Fibroblast of skin of back (primary cell): ENCODE data around the gene FAXC.
"Not testable (repeated sequence)": the region's sequence is repeated elsewhere in the genome, so short reads cannot be mapped to it uniquely, and the experiment has no call there.

Experiments
- DNase-seq: peaks from one replicate; pipeline ENCODE4 v3.0.0-alpha.2; 2013

FAXC gene

GRCh38 chr6:99282479-99283062 lies 66.9 kb downstream of the FAXC start:
- DNase-seq = peak; percentile 13

- peak; percentile 11 for DNase-seq
Observed at GRCh38 chr6:99276747-99277146, 72.7 kb downstream of the FAXC start.

DNA sequence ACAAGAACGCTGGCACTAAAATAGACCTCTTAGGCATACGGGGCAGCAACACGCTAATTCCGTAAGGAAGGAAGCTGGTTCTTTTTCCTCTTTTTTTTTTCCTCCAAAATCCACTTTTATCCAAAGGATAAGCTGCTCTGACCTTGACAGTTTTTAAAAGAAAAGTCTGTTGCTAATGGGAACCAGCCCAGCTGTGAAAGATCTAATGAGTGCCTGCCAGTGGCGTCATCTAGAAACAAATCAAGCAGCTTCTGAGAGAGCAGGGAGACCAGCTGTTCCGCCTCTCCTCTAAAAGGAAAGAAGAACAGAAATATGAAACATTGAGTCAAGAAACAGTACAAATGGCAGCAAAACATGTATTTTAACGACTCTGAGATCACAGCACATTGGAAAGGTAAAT lies 78.6 kb downstream of the FAXC start:
- no peak for DNase-seq

GRCh38 chr6:99270030-99270429 lies 79.4 kb downstream of the FAXC start:
- no peak for DNase-seq

DNA sequence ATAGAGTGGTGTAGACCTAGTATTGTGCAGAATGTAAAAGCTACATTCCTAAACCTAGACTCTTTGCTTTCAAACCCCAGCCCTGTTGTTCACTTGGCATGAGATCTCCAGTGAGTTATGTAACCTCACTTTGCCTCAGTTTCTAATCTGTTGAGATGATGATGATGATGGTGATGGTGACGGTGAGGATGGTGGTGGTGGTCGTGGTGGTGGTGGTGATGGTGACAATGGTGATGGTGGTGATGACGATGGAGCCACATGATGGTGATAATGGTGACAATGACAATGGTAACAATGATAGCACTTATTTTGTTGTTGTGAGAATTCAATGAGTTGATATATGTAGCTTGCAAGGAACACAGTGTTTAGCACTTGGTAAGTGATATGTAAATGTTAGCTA lies 80.3 kb downstream of the FAXC start:
- DNase-seq = no peak

- not testable (repeated sequence) for DNase-seq
Observed at GRCh38 chr6:99266996-99267395, 82.5 kb downstream of the FAXC start.

DNA sequence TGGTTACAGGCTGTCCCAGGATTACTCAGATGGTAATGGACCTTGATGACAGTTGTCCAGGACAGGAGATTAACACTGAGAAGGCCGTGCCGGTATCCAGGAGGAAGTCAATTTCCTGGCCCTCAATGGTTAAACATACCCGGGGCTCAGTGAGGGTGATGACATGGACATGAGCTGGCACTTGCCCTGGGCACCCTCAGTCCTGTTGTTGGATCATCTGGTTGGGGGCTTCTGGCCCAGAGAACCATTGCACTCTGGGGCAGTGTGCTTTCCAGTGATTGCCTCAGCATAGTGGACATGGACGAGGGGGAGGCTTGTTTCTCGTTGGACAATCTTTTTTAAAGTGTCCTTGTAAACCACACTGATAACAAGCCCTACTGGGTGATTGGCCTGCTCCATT lies 84.0 kb downstream of the FAXC start:
- DNase-seq = not testable (repeated sequence)

- no peak for DNase-seq
Observed at GRCh38 chr6:99254616-99255550, 94.6 kb downstream of the FAXC start.

GRCh38 chr6:99253271-99253670 lies 96.2 kb downstream of the FAXC start:
- DNase-seq = no peak

DNA sequence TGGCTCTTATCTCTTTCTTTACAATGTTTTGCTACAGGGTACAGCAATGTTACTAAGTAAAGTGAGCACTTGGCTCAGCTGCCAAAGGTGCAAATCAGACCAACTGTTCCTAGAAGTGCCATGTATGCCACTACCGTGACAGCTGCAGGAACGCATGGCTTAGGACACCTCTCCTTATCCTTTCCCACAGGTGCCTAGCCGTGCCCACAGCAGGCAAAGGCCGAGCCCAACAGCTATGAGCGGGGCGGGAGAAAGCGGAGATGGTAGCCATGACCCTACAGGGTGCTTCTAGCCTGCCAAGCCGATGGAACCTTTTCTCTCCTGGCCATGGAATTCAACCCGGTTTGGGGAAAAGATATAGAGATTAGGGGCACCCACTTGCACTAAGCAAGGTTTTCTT lies 97.1 kb downstream of the FAXC start:
- DNase-seq = no peak

- no peak for DNase-seq
Observed at GRCh38 chr6:99250476-99250875, 99.0 kb downstream of the FAXC start.

GRCh38 chr6:99246602-99247001 lies 102.9 kb downstream of the FAXC start:
- no peak for DNase-seq

DNA sequence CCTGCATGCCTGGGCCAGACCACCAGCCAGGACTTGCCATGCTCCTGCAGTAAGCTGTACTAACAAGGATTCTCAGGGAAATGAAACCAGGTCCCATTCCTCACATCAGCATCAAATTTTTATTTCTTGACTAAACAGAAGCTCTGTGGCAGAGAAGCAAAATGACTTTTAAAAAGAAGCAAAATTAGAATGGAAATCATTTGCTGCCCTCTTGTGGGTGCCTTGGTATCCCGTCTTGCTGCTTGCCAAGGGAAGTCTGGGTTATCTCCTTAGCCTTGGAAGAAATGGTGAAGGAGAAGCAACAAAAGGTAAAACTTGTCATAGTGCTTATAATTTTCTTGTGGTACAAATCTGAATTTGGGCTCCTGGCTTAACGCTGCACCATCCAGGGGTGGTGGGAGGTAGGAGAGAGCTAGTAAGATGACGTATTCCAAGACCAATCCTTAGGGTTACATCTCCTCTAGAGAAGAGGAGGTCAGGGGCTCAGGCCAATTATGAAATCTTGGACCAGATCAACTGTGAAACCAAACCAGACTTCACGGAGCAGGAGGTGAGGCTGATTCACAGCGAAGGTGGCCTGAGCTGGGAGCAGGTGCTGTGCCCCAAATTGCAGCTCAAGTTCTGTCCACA lies 107.5 kb downstream of the FAXC start:
- peak; percentile 11 for DNase-seq

DNA sequence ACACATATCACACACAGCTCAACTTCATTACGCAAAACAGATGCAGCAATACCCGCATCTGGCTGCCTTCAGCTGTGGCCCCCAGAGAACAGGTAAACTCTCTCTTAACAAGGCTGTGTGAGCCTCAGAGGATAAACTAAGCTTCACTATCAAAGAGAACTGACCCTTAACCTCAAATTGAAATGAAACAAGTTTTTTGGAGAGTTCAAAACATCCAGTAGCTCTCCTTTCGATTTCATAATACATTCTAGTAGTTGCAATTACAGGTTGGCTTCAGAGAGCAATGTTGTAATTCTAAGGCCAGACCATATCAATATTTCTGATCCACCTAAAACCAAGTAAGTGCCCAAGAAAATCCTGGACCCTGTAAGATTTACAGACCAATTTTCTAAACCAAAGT lies 113.5 kb downstream of the FAXC start:
- DNase-seq = no peak

DNA sequence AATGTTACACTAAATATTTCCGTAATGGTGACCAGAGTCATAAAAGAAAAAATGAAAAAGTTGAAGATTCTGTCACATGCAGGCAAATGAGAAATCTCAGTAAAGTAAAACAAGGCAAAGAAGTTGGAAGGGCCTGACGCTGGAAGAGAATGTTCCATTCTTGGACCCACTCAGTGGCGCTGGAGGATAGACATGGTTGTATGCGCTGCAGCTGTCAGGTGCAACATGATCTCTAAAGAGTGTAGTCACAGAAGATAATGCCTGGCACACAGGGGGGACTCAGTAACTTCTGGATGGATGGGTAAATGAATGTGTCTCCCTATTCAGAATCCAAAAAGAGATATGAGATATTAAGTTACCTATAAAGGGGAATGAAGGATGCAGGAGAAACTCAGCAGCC lies 116.3 kb downstream of the FAXC start:
- no peak for DNase-seq

- DNase-seq = no peak
Observed at GRCh38 chr6:99232056-99232455, 117.4 kb downstream of the FAXC start.

GRCh38 chr6:99225172-99225571 lies 124.3 kb downstream of the FAXC start:
- no peak for DNase-seq
